ENCODE measurements around the gene SMYD3. TPM values are rescaled to one million over a fixed set of nuclear protein-coding genes. Genes with fewer than 3 reads are reported as not detected.

Gene SMYD3
- total RNA-seq, 2 donors from 2014 or later, result 13.5 to 20.8 TPM

DNA sequence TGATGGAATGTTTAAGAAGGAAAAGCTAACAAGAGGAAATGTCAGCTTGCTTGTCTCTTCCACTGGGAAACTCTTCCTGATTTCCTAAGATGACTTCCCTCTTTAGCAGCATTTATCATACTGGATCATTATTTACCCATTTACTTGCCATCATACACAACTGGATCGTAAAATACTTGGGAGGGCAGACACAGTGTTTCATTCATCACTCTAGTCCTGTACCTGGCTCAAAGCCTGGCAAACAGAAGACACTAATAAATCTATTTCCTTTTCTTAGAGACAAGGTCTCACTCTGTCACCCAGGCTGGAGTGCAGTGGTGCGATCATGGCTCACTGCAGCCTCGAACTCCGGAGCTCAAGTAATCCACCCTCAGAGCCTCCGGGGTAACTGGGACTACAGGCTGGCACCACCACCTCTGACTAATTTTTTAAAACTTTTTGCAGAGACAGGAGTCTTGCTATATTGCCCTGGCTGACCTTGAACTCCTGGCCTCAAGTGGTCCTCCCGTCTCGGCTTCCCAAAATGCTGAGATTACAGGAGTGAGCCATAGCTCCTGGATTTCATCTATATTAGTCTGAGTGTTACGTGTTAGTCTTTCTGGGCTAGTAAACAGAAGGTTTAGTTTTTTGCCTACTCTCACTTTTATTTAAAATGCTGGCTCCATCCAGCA is 574.6 kb downstream of the SMYD3 start:
- H3K9me3 ChIP-seq, result no peaks in the 10 kb centered on the region
- no peak overlapping the region for H3K27ac ChIP-seq
- no peaks in the 10 kb centered on the region for H3K36me3 ChIP-seq (replicated peaks in 1 of 2; ENCODE audit: insufficient read depth in 1 of 2, low read depth in 2 of 2)
- H3K4me1 ChIP-seq, result no peaks in the 10 kb centered on the region
- ATAC-seq (no peak), DNase-seq (no peak)
- no peaks in the 10 kb centered on the region for H3K27me3 ChIP-seq
- WGBS, 2 donors, result 89 to 90% methylated on average over 8 of the region's 8 CpGs
- H3K4me3 ChIP-seq, result no peak overlapping the region
- intact Hi-C loops (cut with DNase I), result no loop called here
- TF ChIP-seq POLR2A (IDR thresholded peaks at IDR 0.05), result no peak
- TF ChIP-seq, protein P1, sequence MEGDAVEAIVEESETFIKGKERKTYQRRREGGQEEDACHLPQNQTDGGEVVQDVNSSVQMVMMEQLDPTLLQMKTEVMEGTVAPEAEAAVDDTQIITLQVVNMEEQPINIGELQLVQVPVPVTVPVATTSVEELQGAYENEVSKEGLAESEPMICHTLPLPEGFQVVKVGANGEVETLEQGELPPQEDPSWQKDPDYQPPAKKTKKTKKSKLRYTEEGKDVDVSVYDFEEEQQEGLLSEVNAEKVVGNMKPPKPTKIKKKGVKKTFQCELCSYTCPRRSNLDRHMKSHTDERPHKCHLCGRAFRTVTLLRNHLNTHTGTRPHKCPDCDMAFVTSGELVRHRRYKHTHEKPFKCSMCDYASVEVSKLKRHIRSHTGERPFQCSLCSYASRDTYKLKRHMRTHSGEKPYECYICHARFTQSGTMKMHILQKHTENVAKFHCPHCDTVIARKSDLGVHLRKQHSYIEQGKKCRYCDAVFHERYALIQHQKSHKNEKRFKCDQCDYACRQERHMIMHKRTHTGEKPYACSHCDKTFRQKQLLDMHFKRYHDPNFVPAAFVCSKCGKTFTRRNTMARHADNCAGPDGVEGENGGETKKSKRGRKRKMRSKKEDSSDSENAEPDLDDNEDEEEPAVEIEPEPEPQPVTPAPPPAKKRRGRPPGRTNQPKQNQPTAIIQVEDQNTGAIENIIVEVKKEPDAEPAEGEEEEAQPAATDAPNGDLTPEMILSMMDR (IDR thresholded peaks at IDR 0.05), result no peak

DNA sequence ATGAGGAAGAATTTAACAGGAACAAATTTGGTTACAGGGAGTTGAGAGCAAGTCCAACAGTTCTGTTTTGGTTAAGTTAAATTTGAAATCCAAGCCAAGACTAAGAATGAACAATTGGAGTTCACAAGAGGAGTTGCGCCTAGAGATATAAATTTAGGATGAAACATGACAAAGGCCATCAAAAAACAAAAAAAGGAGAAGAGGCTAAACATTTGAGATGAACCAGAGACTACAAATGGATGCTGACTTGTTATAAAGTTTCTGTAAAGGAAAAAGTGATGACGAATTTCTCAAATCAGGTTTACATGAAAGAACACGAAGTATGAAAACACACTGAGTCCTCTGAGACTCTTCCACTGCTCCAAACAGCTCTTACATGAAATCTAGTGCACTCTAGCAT is 575.6 kb downstream of the SMYD3 start:
- intact Hi-C loops (cut with DNase I), result no loop called here
- TF ChIP-seq, protein P1 (IDR thresholded peaks at IDR 0.05), result no peak
- TF ChIP-seq POLR2A (IDR thresholded peaks at IDR 0.05), result no peak
- ATAC-seq, result no peak
- H3K9me3 ChIP-seq, result no peaks in the 10 kb centered on the region
- H3K27ac ChIP-seq, result no peak overlapping the region
- no peak for DNase-seq
- no peaks in the 10 kb centered on the region for H3K27me3 ChIP-seq
- 91% methylated on average over 3 of the region's 3 CpGs for WGBS, 2 donors
- no peaks in the 10 kb centered on the region for H3K4me1 ChIP-seq
- no peaks in the 10 kb centered on the region for H3K36me3 ChIP-seq (replicated peaks in 1 of 2; ENCODE audit: insufficient read depth in 1 of 2, low read depth in 2 of 2)
- H3K4me3 ChIP-seq, result no peak overlapping the region

DNA sequence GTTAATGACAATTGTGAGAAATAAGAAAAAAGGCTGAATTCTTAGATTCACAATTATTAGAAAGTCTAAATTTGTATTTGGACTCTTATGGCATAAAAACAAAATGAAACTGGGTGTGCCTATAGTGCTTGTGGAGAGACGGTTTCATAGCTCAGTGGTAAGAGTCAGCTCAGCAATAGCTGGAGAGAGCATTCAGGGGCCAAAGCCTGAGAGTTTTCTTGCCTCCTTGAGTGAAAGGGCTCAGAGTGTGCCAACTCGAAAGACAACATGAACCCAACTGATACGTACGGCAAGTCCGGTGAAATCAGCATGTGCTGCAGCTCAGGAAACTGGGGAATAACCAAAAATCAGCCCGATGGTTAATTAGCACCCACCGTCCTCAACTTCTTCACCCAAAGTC is 577.9 kb downstream of the SMYD3 start:
- H3K4me1 ChIP-seq, result no peaks in the 10 kb centered on the region
- H3K27ac ChIP-seq, result no peak overlapping the region
- no peaks in the 10 kb centered on the region for H3K9me3 ChIP-seq
- no peaks in the 10 kb centered on the region for H3K27me3 ChIP-seq
- intact Hi-C loops (cut with DNase I), result no loop called here
- no peak for DNase-seq
- H3K4me3 ChIP-seq, result no peak overlapping the region
- 90 to 95% methylated on average over 7 of the region's 7 CpGs for whole genome bisulfite sequencing, 2 donors
- no peaks in the 10 kb centered on the region for H3K36me3 ChIP-seq (replicated peaks in 1 of 2; ENCODE audit: insufficient read depth in 1 of 2, low read depth in 2 of 2)
- no peak for TF ChIP-seq POLR2A (IDR thresholded peaks at IDR 0.05)
- TF ChIP-seq, protein P1 (IDR thresholded peaks at IDR 0.05), result no peak
- no peak for ATAC-seq

DNA sequence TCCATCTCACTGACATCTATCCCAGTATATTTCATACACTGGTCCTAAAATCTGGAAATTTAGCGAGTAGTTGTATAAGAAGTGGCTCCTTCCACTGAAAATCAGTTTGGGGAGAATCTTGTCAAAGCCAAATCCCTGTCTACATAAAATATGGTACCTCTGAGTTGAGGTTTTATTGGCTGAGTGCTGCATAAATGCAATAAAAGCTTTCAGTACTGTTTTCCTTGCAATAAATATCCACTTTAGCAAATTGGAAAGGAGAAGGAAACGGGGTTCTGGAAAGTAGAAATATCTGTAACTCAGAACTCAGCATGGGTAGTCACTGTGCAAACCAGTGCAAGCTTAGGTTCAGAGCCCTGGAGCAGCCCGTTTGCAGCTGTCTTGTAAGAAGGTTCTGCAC is 580.2 kb downstream of the SMYD3 start:
- Histone ChIP-seq H3K4me1 (no peaks in the 10 kb centered on the region), H3K36me3 (replicated peaks in 1 of 2; ENCODE audit: insufficient read depth in 1 of 2, low read depth in 2 of 2) (no peaks in the 10 kb centered on the region), H3K27ac (no peak overlapping the region), H3K27me3 (no peaks in the 10 kb centered on the region), H3K4me3 (no peak overlapping the region), H3K9me3 (no peaks in the 10 kb centered on the region)
- intact Hi-C loops (cut with DNase I), result no loop called here
- no peak for DNase-seq
- no peak for TF ChIP-seq POLR2A (IDR thresholded peaks at IDR 0.05)
- TF ChIP-seq, protein P1 (IDR thresholded peaks at IDR 0.05), result no peak
- 80 to 88% methylated on average over 3 of the region's 3 CpGs for WGBS, 2 donors
- ATAC-seq, result no peak

DNA sequence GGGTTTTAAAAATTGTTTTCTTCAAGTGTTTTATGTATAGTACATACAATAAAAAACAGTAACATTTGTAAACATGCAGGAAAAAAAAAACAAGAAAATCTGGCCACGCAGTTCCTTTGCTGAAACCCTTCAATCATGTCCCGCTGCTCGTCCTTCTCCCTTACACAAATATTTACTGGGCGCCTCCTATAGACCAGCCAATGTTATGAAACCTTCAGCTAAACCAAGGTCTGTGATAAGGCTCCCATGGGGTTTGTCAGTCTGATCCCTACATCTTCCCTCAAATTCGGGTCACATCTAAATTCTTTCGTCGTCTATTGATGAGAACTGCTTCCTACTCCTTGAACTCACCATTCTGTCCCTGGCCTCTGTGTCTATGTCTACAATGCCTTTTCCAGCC is 583.9 kb downstream of the SMYD3 start:
- Histone ChIP-seq H3K4me3 (no peak overlapping the region), H3K9me3 (no peaks in the 10 kb centered on the region), H3K36me3 (replicated peaks in 1 of 2; ENCODE audit: insufficient read depth in 1 of 2, low read depth in 2 of 2) (no peaks in the 10 kb centered on the region), H3K27ac (no peak overlapping the region), H3K27me3 (no peaks in the 10 kb centered on the region), H3K4me1 (no peaks in the 10 kb centered on the region)
- intact Hi-C loops (cut with DNase I), result no loop called here
- no peak for TF ChIP-seq POLR2A (IDR thresholded peaks at IDR 0.05)
- TF ChIP-seq, protein P1 (IDR thresholded peaks at IDR 0.05), result no peak
- DNase-seq (no peak), ATAC-seq (no peak)
- 55 to 70% methylated on average over 7 of the region's 7 CpGs for WGBS, 2 donors
